ENCODE data around the gene STEEP1.

The STEEP1 gene

DNA sequence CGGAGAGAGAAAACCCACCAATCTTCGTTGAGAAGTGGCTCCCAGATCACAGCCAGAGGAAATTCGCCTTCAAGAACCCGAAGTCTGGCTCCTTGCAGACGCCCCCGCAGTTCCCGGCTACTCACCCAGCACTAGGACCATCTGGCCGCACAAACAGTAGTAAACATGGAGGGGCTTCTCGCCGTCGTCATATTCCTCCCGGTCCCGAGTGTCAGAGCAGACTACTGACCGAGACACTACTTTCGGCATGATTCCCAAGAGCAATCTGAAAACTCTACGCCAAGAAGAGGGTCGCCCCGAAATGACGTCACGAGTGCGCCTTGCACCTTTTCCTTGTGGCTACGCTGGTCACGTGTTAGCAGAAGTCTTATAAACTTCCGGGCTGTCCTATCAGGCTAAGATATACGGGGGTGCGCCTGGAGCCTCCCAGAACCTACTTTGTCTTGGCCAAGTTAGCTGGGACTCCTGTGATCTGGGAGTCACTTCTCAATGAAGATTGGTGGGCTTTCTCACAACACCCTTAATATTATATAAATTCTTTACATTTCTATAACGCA is at the start of gene STEEP1:
Gene STEEP1 (minus strand): TSS at position 303 of the 557 bp plus-strand sequence. CDS start 54 bp downstream, at position 249.
- peak; percentile 87 for DNase-seq (ENCODE audit: low spot score)

DNA sequence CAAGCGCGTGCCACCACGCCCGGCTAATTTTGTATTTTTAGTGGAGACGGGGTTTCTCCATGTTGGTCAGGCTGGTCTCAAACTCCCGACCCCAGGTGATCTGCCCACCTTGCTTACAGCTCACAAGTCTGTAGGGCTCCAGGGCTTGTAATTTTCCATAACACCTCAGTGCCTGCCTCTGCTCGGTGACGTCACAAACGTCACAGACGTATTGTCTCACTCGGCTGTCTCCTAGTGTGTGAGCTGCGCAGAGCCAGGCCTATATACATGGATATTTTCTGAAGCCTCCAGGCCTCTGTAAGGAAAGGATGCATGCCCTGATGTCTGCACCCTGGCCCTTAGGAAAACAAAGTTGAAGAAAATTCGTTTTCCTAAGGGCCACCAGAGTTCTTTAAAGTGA is 49.6 kb upstream of the STEEP1 start:
- DNase-seq (ENCODE audit: low spot score), result no peak

- no peak for DNase-seq (ENCODE audit: low spot score)
Observed at GRCh38 chrX:119607018-119607389, 41.8 kb upstream of the STEEP1 start.

- peak; percentile 87 for DNase-seq (ENCODE audit: low spot score)
Observed at GRCh38 chrX:119606280-119607017, 41.2 kb upstream of the STEEP1 start, which contains the start of gene NKRF. Gene NKRF (minus strand): TSS chrX:119606424.

- peak; percentile 61 for DNase-seq (ENCODE audit: low spot score)
Observed at GRCh38 chrX:119605464-119606279, 40.5 kb upstream of the STEEP1 start.

- no peak for DNase-seq (ENCODE audit: low spot score)
Observed at GRCh38 chrX:119604766-119605463, 39.7 kb upstream of the STEEP1 start.

- no peak for DNase-seq (ENCODE audit: low spot score)
Observed at GRCh38 chrX:119602701-119603255, 37.6 kb upstream of the STEEP1 start.

DNA sequence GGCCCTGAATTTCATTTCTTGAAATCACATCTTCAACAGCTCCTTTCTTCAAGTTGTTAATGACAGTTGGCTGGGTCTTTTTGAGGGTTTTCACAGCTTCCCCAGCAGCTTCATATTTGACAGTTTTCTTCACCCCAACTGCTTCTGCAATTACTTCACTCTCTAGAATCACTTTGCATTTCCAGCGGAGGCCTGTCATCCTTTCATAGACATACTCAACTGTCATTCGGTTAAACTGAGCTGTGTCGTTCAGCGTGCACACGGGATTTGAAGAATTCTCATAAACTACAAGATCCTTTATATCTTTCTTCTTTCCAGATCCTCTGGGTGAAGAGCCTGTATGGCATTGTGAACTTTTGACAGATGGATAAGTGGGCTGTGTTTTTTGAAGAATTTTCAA is 24.6 kb upstream of the STEEP1 start:
- DNase-seq (ENCODE audit: low spot score), result no peak

- no peak for DNase-seq (ENCODE audit: low spot score)
Observed at GRCh38 chrX:119583431-119584059, 18.3 kb upstream of the STEEP1 start.

DNA sequence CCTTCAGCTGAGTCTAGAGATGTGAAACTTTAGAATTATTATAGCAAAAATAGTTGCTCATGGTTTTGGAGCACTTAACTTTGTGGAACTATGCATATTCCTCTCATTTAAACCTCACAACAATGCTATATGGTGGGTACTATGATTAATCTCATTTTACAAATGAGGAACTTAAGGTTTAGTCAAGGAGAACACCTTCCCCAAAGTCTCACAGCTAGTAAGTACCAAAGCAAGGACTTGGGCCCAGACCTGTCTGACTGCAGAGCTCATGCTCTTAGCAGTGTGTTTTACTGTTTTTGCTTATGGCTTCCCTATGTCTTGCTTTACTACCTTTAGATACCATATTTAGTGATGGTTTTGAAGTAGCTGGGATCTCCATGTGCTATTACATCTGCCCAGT is 14.2 kb upstream of the STEEP1 start:
- no peak for DNase-seq (ENCODE audit: low spot score)

GRCh38 chrX:119574394-119575266 is 9.4 kb upstream of the STEEP1 start, which contains the start of gene UBE2A:
Gene UBE2A (plus strand): TSS chrX:119574563. CDS start chrX:119574712, 149 bp downstream.
- DNase-seq (ENCODE audit: low spot score), result peak; percentile 91

- no peak for DNase-seq (ENCODE audit: low spot score)
Observed at GRCh38 chrX:119573840-119574393, 8.7 kb upstream of the STEEP1 start.

- DNase-seq (ENCODE audit: low spot score), result no peak
Observed at GRCh38 chrX:119573222-119573621, 8.0 kb upstream of the STEEP1 start.

- no peak for DNase-seq (ENCODE audit: low spot score)
Observed at GRCh38 chrX:119570351-119570835, 5.2 kb upstream of the STEEP1 start.

DNA sequence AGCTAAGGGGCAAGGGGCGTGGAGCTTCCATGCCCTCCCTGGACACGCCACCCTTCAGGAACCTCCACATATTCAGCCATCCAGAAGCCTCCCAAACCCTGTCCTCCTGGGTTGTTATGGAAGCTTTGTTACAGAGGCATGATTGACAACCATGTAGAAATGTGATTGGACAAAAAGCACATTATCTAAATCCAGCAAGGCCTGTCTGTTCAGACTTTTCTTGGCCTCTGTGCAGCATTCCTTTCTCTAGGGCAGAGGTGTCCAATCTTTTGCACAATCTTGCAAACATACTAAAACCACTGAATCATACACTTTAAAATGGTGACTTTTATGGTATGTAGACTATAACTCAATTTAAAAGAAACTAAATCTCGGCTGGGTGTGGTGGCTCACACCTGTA is 12.7 kb downstream of the STEEP1 start:
- DNase-seq (ENCODE audit: low spot score), result no peak

- DNase-seq (ENCODE audit: low spot score), result no peak
Observed at GRCh38 chrX:119549327-119550016, 15.7 kb downstream of the STEEP1 start.

- no peak for DNase-seq (ENCODE audit: low spot score)
Observed at GRCh38 chrX:119541188-119541587, 24.0 kb downstream of the STEEP1 start.

- DNase-seq (ENCODE audit: low spot score), result no peak
Observed at GRCh38 chrX:119539872-119540271, 25.3 kb downstream of the STEEP1 start.

- no peak for DNase-seq (ENCODE audit: low spot score)
Observed at GRCh38 chrX:119537487-119537886, 27.7 kb downstream of the STEEP1 start.
